Endothelial cell of umbilical vein (primary cell): Measurements from ENCODE around the gene UCMA. TPM values are rescaled to one million over a fixed set of nuclear protein-coding genes. Genes with fewer than 3 reads are reported as not detected.

Experiments used
- BruUV-seq: library from RNA; stranded (reverse); fragments of 400-500 nt; replicated peaks from 2 replicates; lab custom pipeline; 2021; lab: Mats Ljungman, UMichigan
- CTCF ChIA-PET: fragments of 300-600, 350-600 bp; sonication (Branson Sonifier 250); formaldehyde crosslinking; loops from one replicate; lab custom pipeline; 2021; ENCODE audit warnings: antibody characterized with exemption, inconsistent platforms; lab: Charles Lee
- POLR2A ChIA-PET: fragments of 300-600, 350-600 bp; sonication (Branson Sonifier 250); formaldehyde crosslinking; loops from one replicate; lab custom pipeline; 2021; ENCODE audit warnings: antibody characterized with exemption, inconsistent platforms; lab: Charles Lee
- DNase-seq: peaks from one replicate; pipeline ENCODE4 v3.0.0-alpha.2; 2011; ENCODE audit warnings: low read depth, low spot score
- FAIRE-seq: peaks from 2 replicates; lab custom pipeline; 2011; peaks lifted over from hg19 to GRCh38; lab: Jason Lieb, UNC
- H2AFZ ChIP-seq: 2 replicates; pipeline ENCODE4 v1.6.0; 2012; ENCODE audit warnings: low read depth, low read length, control low read depth, inconsistent platforms
- H3K27ac ChIP-seq: 2 replicates; pipeline ENCODE4 v1.5.1; 2011; ENCODE audit warnings: low read depth, mild to moderate bottlenecking, control low read depth, low read length, moderate library complexity; ENCODE audit not compliant: insufficient read depth
- H3K27me3 ChIP-seq, 2 experiments: 2 replicates each; pipeline versions ENCODE4 v1.6.0 to v1.6.1; 2011; ENCODE audit warnings: low read length in 2 of 2, mixed read lengths in 1 of 2; ENCODE audit not compliant: control insufficient read depth in 2 of 2, insufficient read depth in 2 of 2
- H3K36me3 ChIP-seq, 2 experiments: 2 replicates in 1 of 2; 3 replicates in 1 of 2; pipeline ENCODE4 v1.5.1; 2011; ENCODE audit warnings: low read length in 2 of 2, mild to moderate bottlenecking in 1 of 2, moderate library complexity in 1 of 2; ENCODE audit not compliant: control insufficient read depth in 2 of 2, insufficient read depth in 2 of 2; ENCODE audit errors: extremely low read depth in 1 of 2
- H3K4me1 ChIP-seq: 3 replicates; pipeline ENCODE4 v1.5.1; 2011; ENCODE audit warnings: mild to moderate bottlenecking, low read length; ENCODE audit not compliant: control insufficient read depth, insufficient read depth; ENCODE audit errors: extremely low read depth
- H3K4me2 ChIP-seq: 2 replicates; pipeline ENCODE4 v1.6.1; 2011; ENCODE audit warnings: low read length, control low read depth, mixed read lengths; ENCODE audit not compliant: insufficient read depth
- H3K4me3 ChIP-seq, 3 experiments: fragments of 200-600 bp in 1 of 3; sonication (generic), shearing (Covaris generic) in 1 of 3; replicated peaks in 1 of 3; 2 replicates each; pipeline ENCODE4 v1.5.1; 2011 to 2016; ENCODE audit warnings: control low read depth in 3 of 3, low read length in 3 of 3, mild to moderate bottlenecking in 2 of 3, inconsistent platforms in 1 of 3, low read depth in 1 of 3, moderate library complexity in 1 of 3; ENCODE audit not compliant: insufficient read depth in 1 of 3
- H3K79me2 ChIP-seq: 2 replicates; pipeline ENCODE4 v1.6.0; 2012; ENCODE audit warnings: low read length, inconsistent platforms; ENCODE audit not compliant: control insufficient read depth, insufficient read depth
- H3K9ac ChIP-seq: replicated peaks from 2 replicates; pipeline ENCODE3; 2011; ENCODE audit warnings: low read length, control low read depth; ENCODE audit not compliant: insufficient read depth; ENCODE audit errors: extremely low read depth
- H3K9me1 ChIP-seq: replicated peaks from 3 replicates; pipeline ENCODE4 v1.6.0; 2011; ENCODE audit warnings: mild to moderate bottlenecking, low read length; ENCODE audit not compliant: control insufficient read depth, insufficient read depth; ENCODE audit errors: extremely low read depth
- H3K9me3 ChIP-seq: replicated peaks from 2 replicates; pipeline ENCODE4 v1.5.1; 2012; ENCODE audit warnings: low read length, inconsistent platforms; ENCODE audit not compliant: control insufficient read depth, insufficient read depth
- H4K20me1 ChIP-seq: replicated peaks from 2 replicates; pipeline ENCODE3; 2011; ENCODE audit warnings: mild to moderate bottlenecking, low read length; ENCODE audit not compliant: control insufficient read depth, insufficient read depth; ENCODE audit errors: extremely low read depth
- EZH2 ChIP-seq: IDR thresholded peaks from 2 replicates; pipeline ENCODE4 v1.6.1; 2012; ENCODE audit warnings: borderline replicate concordance, low read depth, mild to moderate bottlenecking, moderate library complexity, low read length, inconsistent platforms; ENCODE audit not compliant: severe bottlenecking
- FOS ChIP-seq: IDR thresholded peaks from 2 replicates; pipeline ENCODE4 v1.6.1; 2011; ENCODE audit warnings: mild to moderate bottlenecking, low read length, moderate library complexity, borderline replicate concordance; ENCODE audit not compliant: insufficient read depth
- GATA2 ChIP-seq: IDR thresholded peaks from 2 replicates; pipeline ENCODE4 v1.7.0; 2011; ENCODE audit warnings: low read depth, mild to moderate bottlenecking, moderate library complexity, mixed read lengths, low read length; ENCODE audit not compliant: insufficient read length, insufficient read depth
- JUN ChIP-seq: IDR thresholded peaks from 2 replicates; pipeline ENCODE4 v1.6.1; 2011; ENCODE audit warnings: borderline replicate concordance, low read depth; ENCODE audit not compliant: insufficient read length, insufficient read depth
- MAX ChIP-seq: IDR thresholded peaks from 2 replicates; pipeline ENCODE4 v1.6.1; 2011; ENCODE audit not compliant: insufficient read depth, insufficient read length
- MYC ChIP-seq: IDR thresholded peaks from one replicate; pipeline ENCODE4 v1.6.1; 2011; ENCODE audit warnings: mild to moderate bottlenecking, low read depth, low read length
- POLR2A ChIP-seq: IDR thresholded peaks from 2 replicates; pipeline ENCODE4 v1.6.1; 2012; ENCODE audit warnings: low read depth, mild to moderate bottlenecking, control low read depth, low read length
- POLR2AphosphoS5 ChIP-seq: IDR thresholded peaks from 2 replicates; pipeline ENCODE4 v1.6.1; 2012; ENCODE audit warnings: low read depth, mild to moderate bottlenecking, control low read depth, low read length, moderate library complexity; ENCODE audit not compliant: insufficient read depth
- dilution Hi-C: fragments of 300-500 bp; cut with MboI; formaldehyde crosslinking; loops from one replicate; pipeline ENCODE4 v1.15.0; 2019; ENCODE audit warnings: low sequenced_read_pairs; ENCODE audit not compliant: extremely low pct_ligation_motif_present
- intact Hi-C: fragments of 100-400 bp; cut with micrococcal nuclease; formaldehyde crosslinking; loops from one replicate; pipeline ENCODE4 v1.10.0; 2022
- polyA plus RNA-seq, 4 experiments: library from polyadenylated mRNA; depleted of rRNA in 3 of 4; stranded (reverse) in 3 of 4; unstranded in 1 of 4; fragments of >200 nt; gene quantifications; 2 replicates each; pipeline versions ENCODE4 v1.2.1 to v1.2.3, GENCODE V29; 2011 to 2012; ENCODE audit warnings: missing spikeins in 1 of 4
- total RNA-seq: library from RNA; stranded (reverse); gene quantifications from 2 replicates; pipeline ENCODE4 v1.2.3, GENCODE V29; 2021
- TF ChIP-seq, protein P1 (sequence below), 2 donors: IDR thresholded peaks; 1 replicate in 1 of 2; 2 replicates in 1 of 2; pipeline ENCODE4 v1.5.1; 2011; ENCODE audit warnings: low read length in 2 of 2, mild to moderate bottlenecking in 2 of 2, moderate library complexity in 2 of 2, control low read depth in 1 of 2, inconsistent platforms in 1 of 2, low read depth in 1 of 2; ENCODE audit not compliant: insufficient read depth in 1 of 2; ENCODE audit errors: extremely low read depth in 1 of 2

The UCMA gene
- total and polyA plus RNA-seq, 2 donors (not counting 3 experiments of a cell fraction or from before 2014, with no cell fraction given): not detected

- intact Hi-C loops: no loop called here
- POLR2A ChIA-PET: no interaction called here
Observed at GRCh38 chr10:13227031-13227430, 7.1 kb downstream of the UCMA start.

More at GRCh38 chr10:13227031-13227430, 7.1 kb downstream of the UCMA start:
- no peak for TF ChIP-seq MAX
- no peak for TF ChIP-seq GATA2
- no peak for TF ChIP-seq EZH2
- no peak for TF ChIP-seq POLR2A
- TF ChIP-seq FOS: no peak
- TF ChIP-seq MYC: no peak
- TF ChIP-seq JUN: no peak
- TF ChIP-seq POLR2AphosphoS5: no peak
- TF ChIP-seq, protein P1, sequence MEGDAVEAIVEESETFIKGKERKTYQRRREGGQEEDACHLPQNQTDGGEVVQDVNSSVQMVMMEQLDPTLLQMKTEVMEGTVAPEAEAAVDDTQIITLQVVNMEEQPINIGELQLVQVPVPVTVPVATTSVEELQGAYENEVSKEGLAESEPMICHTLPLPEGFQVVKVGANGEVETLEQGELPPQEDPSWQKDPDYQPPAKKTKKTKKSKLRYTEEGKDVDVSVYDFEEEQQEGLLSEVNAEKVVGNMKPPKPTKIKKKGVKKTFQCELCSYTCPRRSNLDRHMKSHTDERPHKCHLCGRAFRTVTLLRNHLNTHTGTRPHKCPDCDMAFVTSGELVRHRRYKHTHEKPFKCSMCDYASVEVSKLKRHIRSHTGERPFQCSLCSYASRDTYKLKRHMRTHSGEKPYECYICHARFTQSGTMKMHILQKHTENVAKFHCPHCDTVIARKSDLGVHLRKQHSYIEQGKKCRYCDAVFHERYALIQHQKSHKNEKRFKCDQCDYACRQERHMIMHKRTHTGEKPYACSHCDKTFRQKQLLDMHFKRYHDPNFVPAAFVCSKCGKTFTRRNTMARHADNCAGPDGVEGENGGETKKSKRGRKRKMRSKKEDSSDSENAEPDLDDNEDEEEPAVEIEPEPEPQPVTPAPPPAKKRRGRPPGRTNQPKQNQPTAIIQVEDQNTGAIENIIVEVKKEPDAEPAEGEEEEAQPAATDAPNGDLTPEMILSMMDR (IDR thresholded peaks at IDR 0.05; ENCODE audit: extremely low read depth in 1 of 2, insufficient read depth in 1 of 2, low read depth in 1 of 2, low read length in 2 of 2): no peak
- Histone ChIP-seq H3K4me1 (no peaks in the 10 kb centered on the region), H3K79me2 (no peaks in the 10 kb centered on the region), H4K20me1 (no peaks in the 10 kb centered on the region), H3K4me3 (no peak overlapping the region), H3K9ac (no peak overlapping the region), H3K27ac (no peak overlapping the region), H2AFZ (no peak overlapping the region), H3K4me2 (no peak overlapping the region), H3K9me3 (no peaks in the 10 kb centered on the region), H3K36me3 (no peaks in the 10 kb centered on the region), H3K27me3 (peaks cover 2 to 3% of the 10 kb centered on the region in 2 experiments), H3K9me1 (no peaks in the 10 kb centered on the region)
- dilution Hi-C loops: no loop called here
- no peak for FAIRE-seq
- no TSS peak for BruUV-seq
- no peak for DNase-seq
- CTCF ChIA-PET: interaction anchor here (0.9 to 2.2 kb wide), 2 partner anchors 20 to 75 kb away, joined by 3 to 7 read pairs; no protein-coding TSS in a partner anchor
